WTC11 (cell line): ENCODE data around the gene PXK.

ENCODE experiments used
- ESRRA ChIP-seq: sonication (generic); formaldehyde crosslinking; IDR thresholded peaks from 2 replicates; pipeline ENCODE4 v1.8.1; 2022; ENCODE audit warnings: mild to moderate bottlenecking, missing genetic modification reagents, borderline replicate concordance
- JUN ChIP-seq: sonication (generic); formaldehyde crosslinking; IDR thresholded peaks from 2 replicates; pipeline ENCODE4 v1.8.0; 2023; ENCODE audit warnings: mild to moderate bottlenecking, missing genetic modification reagents
- NR3C1 ChIP-seq: sonication (generic); formaldehyde crosslinking; conservative IDR thresholded peaks from 2 replicates; pipeline ENCODE4 v1.8.1; 2023; ENCODE audit warnings: low read depth, mild to moderate bottlenecking, missing genetic modification reagents
- ZNF138 ChIP-seq: sonication (generic); formaldehyde crosslinking; conservative IDR thresholded peaks from 2 replicates; pipeline ENCODE4 v1.8.1; 2022; ENCODE audit warnings: mild to moderate bottlenecking, moderate library complexity, missing genetic modification reagents
- TF ChIP-seq, protein P1 (sequence below): fragments of 200-600 bp; IDR thresholded peaks from 2 replicates; pipeline ENCODE4 v1.8.0; 2022; ENCODE audit warnings: antibody characterized with exemption
- TF ChIP-seq, protein P2 (sequence below): sonication (generic); formaldehyde crosslinking; IDR thresholded peaks from 2 replicates; pipeline ENCODE4 v1.8.0; 2022; ENCODE audit warnings: mild to moderate bottlenecking, missing genetic modification reagents
- TF ChIP-seq, protein P3 (sequence below): sonication (generic); formaldehyde crosslinking; IDR thresholded peaks from 2 replicates; pipeline ENCODE4 v1.8.1; 2023; ENCODE audit warnings: mild to moderate bottlenecking, missing genetic modification reagents, moderate library complexity
- TF ChIP-seq, protein P4 (sequence below): sonication (generic); formaldehyde crosslinking; IDR thresholded peaks from 2 replicates; pipeline ENCODE4 v1.8.1; 2023; ENCODE audit warnings: mild to moderate bottlenecking, moderate library complexity, missing genetic modification reagents

DNA sequence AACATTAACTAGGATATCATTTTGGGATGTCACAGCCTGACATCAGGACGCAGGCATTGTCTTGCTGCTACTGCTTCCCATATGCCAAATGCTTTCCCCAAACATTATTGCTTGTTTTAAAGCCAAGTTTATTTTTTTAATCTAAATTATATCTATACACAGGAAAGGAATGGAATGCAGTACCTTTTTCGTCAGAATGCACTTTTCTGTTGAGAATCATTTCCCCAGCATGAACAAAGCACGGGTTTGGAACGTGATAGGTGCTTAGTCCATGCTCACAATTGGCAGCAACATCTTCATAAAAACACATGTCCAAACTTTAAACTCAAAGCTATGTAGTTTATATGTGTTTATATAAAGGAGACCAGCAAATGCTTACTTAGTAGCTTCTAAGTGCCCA, 26.1 kb downstream of the PXK start:
- no peak for TF ChIP-seq NR3C1
- no peak for TF ChIP-seq ZNF138 (CRISPR knock-in tag)
- TF ChIP-seq, protein P1, sequence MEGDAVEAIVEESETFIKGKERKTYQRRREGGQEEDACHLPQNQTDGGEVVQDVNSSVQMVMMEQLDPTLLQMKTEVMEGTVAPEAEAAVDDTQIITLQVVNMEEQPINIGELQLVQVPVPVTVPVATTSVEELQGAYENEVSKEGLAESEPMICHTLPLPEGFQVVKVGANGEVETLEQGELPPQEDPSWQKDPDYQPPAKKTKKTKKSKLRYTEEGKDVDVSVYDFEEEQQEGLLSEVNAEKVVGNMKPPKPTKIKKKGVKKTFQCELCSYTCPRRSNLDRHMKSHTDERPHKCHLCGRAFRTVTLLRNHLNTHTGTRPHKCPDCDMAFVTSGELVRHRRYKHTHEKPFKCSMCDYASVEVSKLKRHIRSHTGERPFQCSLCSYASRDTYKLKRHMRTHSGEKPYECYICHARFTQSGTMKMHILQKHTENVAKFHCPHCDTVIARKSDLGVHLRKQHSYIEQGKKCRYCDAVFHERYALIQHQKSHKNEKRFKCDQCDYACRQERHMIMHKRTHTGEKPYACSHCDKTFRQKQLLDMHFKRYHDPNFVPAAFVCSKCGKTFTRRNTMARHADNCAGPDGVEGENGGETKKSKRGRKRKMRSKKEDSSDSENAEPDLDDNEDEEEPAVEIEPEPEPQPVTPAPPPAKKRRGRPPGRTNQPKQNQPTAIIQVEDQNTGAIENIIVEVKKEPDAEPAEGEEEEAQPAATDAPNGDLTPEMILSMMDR: no peak
- TF ChIP-seq, protein P2, sequence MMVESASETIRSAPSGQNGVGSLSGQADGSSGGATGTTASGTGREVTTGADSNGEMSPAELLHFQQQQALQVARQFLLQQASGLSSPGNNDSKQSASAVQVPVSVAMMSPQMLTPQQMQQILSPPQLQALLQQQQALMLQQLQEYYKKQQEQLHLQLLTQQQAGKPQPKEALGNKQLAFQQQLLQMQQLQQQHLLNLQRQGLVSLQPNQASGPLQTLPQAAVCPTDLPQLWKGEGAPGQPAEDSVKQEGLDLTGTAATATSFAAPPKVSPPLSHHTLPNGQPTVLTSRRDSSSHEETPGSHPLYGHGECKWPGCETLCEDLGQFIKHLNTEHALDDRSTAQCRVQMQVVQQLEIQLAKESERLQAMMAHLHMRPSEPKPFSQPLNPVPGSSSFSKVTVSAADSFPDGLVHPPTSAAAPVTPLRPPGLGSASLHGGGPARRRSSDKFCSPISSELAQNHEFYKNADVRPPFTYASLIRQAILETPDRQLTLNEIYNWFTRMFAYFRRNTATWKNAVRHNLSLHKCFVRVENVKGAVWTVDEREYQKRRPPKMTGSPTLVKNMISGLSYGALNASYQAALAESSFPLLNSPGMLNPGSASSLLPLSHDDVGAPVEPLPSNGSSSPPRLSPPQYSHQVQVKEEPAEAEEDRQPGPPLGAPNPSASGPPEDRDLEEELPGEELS (CRISPR knock-in tag): no peak
- TF ChIP-seq, protein P3, sequence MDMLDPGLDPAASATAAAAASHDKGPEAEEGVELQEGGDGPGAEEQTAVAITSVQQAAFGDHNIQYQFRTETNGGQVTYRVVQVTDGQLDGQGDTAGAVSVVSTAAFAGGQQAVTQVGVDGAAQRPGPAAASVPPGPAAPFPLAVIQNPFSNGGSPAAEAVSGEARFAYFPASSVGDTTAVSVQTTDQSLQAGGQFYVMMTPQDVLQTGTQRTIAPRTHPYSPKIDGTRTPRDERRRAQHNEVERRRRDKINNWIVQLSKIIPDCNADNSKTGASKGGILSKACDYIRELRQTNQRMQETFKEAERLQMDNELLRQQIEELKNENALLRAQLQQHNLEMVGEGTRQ: no peak
- TF ChIP-seq ESRRA (CRISPR knock-in tag): no peak
- TF ChIP-seq, protein P4, sequence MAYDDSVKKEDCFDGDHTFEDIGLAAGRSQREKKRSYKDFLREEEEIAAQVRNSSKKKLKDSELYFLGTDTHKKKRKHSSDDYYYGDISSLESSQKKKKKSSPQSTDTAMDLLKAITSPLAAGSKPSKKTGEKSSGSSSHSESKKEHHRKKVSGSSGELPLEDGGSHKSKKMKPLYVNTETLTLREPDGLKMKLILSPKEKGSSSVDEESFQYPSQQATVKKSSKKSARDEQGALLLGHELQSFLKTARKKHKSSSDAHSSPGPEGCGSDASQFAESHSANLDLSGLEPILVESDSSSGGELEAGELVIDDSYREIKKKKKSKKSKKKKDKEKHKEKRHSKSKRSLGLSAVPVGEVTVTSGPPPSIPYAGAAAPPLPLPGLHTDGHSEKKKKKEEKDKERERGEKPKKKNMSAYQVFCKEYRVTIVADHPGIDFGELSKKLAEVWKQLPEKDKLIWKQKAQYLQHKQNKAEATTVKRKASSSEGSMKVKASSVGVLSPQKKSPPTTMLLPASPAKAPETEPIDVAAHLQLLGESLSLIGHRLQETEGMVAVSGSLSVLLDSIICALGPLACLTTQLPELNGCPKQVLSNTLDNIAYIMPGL (CRISPR knock-in tag): no peak
- no peak for TF ChIP-seq JUN
